CD4-positive, alpha-beta T cell treated with Interleukin-1 beta for 1 hour (primary cell): ENCODE measurements around the gene PIK3C2A.
"Not testable (repeated sequence)": the region's sequence is repeated elsewhere in the genome, so short reads cannot be mapped to it uniquely, and the experiment has no call there.

Experiments used
- DNase-seq, 2 donors: peaks; one replicate each; pipeline ENCODE4 v3.0.0-alpha.2; 2020 to 2022

Gene PIK3C2A, protein sequence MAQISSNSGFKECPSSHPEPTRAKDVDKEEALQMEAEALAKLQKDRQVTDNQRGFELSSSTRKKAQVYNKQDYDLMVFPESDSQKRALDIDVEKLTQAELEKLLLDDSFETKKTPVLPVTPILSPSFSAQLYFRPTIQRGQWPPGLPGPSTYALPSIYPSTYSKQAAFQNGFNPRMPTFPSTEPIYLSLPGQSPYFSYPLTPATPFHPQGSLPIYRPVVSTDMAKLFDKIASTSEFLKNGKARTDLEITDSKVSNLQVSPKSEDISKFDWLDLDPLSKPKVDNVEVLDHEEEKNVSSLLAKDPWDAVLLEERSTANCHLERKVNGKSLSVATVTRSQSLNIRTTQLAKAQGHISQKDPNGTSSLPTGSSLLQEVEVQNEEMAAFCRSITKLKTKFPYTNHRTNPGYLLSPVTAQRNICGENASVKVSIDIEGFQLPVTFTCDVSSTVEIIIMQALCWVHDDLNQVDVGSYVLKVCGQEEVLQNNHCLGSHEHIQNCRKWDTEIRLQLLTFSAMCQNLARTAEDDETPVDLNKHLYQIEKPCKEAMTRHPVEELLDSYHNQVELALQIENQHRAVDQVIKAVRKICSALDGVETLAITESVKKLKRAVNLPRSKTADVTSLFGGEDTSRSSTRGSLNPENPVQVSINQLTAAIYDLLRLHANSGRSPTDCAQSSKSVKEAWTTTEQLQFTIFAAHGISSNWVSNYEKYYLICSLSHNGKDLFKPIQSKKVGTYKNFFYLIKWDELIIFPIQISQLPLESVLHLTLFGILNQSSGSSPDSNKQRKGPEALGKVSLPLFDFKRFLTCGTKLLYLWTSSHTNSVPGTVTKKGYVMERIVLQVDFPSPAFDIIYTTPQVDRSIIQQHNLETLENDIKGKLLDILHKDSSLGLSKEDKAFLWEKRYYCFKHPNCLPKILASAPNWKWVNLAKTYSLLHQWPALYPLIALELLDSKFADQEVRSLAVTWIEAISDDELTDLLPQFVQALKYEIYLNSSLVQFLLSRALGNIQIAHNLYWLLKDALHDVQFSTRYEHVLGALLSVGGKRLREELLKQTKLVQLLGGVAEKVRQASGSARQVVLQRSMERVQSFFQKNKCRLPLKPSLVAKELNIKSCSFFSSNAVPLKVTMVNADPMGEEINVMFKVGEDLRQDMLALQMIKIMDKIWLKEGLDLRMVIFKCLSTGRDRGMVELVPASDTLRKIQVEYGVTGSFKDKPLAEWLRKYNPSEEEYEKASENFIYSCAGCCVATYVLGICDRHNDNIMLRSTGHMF (N-terminal part only)

DNA sequence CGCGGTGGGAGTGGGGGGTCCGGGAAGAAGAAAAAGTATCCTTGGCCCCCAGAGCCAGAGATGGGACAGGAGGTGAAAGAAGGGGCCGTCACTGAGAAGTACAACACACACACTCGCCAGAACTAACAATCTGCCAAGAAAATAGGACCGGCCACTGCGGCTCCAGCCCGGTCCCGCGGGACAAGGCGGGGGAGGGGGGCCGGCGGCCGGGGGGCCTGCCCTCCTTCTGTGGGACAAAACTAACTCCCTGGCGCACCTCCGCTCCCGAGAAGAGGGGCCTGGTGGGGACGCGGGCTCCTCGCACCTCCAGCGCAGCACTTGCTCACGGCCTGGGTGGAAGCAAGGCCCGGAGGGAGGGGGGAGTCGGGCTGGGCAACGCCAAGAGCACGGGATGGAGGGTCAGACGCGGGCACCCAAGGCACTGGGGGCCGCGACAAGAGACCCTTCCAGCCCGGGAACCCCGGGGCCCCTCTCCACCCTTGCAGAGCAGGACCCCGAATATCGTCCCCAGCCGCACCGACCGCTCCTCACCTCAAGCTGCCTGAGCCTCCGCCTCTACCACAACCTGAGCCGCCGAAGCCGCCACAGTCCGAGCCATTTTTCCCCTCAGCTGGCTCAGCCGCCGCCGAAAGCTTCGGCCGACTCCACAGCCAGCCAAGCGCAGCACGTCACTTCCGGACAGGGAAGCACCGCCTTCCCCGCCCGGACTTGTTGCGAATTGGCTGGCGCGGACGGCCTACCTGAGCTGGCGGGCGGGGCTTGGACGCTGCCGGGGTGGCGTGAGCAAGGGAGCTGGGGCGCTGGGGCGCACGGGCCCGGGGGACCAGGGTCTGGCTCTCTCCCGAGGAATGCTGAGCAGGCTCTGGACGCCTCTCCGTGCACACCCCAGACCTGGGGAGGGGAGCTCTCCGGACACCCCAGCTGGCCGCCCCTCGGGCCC is at the start of gene PIK3C2A:
Gene PIK3C2A, minus strand, starts transcription at position 670 of the 940 bp plus-strand sequence. CDS start 38,245 bp downstream, outside the sequence.
- DNase-seq = peak; percentile 93 to 94

DNA sequence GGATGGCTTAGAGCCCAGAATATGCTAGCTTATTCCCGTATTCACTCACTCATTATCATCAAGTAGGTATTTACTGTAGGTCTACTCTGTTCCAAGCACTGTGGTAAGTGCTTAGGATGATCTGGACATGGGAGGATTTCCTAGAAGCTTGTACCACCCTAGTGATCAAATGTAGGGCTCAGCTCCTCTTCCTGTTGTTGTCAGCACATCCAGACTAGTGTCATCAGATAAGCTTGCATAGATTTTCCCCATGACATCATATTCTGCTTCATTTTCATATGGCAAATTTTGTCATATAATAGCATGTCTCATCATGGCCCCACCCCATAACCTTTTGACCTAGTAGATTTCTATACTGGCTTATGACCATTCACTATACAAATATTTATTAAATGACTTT is 49.4 kb upstream of the PIK3C2A start:
- DNase-seq = no peak

DNA sequence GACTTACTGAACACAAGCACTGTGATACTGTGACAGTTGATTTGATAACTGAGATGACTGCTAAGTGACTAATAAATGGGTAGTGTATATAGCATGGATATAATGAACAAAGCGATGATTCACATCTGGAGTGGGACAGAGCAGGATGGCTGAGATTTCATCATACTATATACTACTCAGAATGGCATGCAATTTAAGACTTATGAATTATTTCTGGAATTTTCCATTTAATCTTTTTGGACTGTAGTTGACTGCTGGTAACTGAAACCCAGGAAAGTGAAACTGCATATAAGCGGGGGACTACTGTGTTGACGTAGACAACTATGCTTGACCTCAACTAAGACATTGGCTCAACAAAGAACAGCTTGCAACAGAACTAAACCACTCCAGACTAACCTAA is 48.7 kb upstream of the PIK3C2A start:
- DNase-seq = no peak

DNA sequence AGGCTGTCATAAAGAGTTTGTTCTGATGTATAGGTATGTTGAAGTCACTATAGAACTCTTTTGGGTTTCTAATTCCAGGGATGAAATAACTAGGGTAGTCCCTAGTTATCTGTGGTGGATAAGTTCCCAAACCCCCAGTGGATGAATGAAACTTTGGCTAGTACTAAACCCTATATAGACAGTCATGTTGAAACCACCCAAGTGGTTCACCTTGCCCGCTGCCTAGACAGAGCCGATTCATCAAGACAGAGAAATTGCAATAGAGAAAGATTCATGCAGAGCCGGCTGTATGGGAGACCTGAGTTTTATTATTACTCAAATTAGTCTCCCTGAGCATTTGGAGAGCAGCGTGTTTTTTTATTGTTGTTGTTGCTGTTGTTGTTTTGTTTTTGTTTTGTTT is 44.9 kb upstream of the PIK3C2A start:
- DNase-seq = no peak

DNA sequence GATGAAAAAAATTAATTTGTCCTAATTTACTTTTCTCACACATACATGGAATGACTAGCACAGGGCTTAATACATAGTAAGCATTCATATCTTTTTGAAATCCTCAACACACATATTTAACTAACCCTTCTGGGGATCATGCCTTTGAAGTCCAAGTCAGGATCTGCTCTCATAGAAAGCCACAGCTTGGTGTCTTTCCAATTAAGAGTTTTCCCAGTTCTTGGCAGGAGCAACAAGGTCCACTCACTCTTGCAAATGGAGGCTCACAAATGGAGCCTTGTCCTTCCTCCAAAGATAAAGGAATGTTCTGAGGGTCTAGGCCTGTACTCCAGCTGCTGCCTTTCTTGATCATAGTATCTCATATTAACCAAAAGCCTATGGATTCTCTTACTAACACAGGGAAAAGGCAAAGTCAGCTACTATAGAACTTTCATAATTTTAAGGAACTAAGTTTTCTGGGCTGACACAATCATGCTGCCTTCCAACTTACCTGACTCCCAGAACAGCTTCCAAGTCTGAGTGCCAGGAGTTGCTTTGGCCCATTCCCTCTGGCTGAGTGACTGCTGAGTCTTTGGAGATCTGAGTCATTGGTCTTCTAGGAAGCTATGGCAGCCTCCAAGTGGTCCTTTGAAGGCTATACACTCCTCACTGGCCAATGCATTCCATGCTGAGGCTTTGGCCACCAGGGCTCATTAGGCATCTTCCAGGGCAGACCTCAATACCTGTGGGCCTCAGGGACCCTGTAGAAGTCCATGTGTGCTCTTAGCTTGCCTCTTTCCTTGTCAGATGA is 43.0 kb upstream of the PIK3C2A start:
- no peak for DNase-seq

DNA sequence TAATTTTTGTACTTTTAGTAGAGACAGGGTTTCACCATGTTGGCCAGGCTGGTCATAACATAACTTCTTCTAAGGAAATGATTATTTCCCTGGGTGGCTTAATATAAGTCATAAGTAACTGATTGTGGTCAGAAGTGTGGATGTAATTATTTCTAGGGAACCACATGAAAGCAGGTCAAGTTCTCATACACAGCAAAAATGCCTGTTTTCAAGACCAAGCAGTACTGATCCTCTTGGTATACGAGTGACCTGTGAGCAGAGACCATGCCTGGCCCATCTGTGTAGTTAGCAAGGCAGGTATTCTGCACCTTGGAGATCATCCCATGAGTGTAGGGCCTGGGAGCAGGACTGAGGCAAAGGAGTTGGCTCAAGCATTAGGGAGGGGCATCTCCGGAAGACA is 36.3 kb upstream of the PIK3C2A start:
- DNase-seq = no peak

DNA sequence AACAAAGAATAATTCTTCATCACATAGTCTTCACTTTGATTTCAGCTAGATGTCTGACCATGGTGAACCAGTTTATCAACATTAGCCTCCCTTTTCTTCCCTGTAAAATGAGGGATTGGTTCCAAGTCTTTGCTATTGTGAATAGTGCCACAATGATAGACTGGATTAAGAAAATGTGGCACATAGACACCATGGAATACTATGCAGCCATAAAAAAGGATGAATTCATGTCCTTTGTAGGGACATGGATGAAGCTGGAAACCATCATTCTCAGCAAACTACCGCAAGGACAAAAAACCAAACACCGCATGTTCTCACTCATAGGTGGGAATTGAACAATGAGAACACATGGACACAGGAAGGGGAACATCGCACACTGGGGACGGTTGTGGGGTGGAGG is 35.2 kb upstream of the PIK3C2A start:
- not testable (repeated sequence) for DNase-seq

DNA sequence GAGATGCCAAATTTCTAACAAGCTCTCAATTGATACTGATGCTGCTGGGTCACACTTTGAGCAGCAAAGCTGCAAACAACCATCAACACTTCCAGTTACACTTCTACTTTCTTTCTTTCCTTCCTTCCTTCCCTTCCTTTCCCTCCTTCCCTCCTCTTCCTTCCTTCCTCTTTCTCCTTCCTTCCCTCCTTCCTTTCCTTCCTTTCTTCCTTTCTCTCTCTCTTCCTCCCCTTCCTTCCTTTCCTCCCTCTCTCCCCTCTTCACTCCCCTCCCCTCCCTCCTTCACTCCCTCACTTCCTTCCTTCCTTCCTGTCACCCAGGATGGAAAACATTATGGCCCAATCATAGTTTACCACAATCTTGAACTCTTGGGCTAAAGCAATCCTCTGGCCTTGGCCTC is 33.0 kb upstream of the PIK3C2A start:
- DNase-seq = no peak

DNA sequence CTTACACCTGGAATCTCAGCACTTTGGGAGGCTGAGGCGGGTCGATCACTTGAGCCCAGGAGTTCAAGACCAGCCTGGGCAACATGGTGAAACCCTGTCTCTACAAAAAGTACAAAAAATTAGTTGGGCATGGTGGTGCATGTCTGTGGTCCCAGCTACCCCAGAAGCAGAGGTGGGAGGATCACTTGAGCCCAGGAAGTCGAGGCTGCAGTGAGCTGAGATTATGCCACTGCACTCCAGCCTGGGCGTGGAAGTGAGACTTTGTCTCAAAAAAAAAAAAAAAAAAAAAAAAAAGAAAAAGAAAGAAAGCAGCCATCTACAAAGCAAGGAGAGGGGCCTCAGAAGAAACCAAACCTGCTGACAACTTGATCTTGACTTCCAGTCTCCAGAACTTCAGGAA is 32.1 kb upstream of the PIK3C2A start:
- DNase-seq = not testable (repeated sequence)

DNA sequence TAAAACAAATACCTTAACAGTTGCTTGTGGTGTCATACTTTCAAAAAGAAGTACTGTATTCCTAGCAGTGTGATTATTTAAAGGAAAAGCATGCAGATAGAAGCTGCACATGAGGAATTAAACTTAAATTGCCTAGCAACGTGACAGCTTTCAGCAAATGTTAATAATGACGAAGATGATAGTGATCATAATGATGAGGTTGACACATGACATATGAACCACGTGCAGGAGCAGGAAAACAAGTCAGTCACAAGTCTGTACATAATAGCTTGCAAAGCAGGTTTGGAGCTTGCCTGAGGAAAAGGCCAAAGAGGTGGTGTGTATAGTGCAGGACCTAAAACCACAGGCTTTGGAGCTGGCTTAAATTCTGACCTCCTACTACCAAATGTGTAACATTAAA is 30.6 kb upstream of the PIK3C2A start:
- no peak for DNase-seq

DNA sequence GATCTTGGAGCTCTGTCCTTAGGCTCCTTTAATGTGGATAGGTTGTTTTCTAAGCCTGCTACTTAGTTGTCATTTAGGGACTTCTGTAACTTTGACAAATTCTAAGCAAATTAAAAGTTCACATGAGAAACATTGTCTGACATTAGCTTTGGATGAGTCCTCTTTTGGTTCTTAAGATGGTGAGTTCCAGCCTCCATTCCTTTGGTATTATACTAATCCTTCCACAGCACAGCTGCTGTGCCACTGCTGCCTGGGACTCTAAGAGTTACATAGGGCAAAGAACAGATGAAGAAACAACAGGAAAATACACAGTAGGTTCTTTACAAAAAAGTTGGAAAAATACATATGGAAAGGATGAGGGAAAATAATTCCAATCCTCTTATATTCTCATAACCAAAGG is 25.3 kb upstream of the PIK3C2A start:
- no peak for DNase-seq

DNA sequence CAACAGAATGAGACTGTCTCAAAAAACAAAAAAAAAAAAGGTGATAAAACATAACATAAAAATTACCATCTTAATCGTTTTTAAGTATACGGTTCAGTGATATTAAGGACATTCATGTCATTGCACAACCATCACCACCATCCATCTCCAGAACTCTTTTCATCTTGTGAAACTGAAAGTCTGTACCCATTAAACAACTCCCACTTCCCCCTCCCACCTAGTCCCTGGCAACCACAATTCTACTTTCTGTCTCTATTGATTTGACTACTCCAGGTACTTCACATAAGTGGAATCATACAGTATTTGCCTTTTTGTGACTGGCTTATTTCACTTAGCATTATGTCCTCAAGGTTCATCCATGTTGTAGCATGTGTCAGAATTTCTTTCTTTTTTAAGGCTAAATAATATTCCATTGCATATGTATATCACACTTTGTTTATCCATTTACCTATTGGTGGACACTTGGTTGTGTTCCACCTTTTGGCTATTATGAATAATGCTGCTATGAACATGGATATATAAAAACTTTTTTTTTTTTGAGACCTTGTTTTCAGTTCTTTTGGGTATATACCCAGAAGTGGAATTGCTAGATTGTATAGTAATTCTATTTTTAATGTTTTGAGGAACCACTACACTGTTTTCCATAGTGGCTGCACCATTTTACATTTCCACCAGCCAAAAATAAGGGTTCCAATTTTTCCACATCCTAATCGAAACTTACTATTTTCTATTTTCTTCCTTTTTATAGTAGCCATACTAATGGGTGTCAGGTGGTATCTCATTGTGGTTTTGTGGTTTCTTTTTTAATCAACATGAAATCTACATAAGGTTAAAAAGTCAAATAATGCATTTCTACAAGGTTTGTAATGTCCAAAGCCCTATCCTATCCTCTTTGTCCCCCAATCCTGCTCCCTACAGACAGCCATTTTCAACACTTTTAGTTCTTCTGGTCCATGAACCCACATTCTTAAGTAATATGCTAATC is 23.4 kb upstream of the PIK3C2A start:
- peak in 1 of 2 donors; percentile 36 for DNase-seq

DNA sequence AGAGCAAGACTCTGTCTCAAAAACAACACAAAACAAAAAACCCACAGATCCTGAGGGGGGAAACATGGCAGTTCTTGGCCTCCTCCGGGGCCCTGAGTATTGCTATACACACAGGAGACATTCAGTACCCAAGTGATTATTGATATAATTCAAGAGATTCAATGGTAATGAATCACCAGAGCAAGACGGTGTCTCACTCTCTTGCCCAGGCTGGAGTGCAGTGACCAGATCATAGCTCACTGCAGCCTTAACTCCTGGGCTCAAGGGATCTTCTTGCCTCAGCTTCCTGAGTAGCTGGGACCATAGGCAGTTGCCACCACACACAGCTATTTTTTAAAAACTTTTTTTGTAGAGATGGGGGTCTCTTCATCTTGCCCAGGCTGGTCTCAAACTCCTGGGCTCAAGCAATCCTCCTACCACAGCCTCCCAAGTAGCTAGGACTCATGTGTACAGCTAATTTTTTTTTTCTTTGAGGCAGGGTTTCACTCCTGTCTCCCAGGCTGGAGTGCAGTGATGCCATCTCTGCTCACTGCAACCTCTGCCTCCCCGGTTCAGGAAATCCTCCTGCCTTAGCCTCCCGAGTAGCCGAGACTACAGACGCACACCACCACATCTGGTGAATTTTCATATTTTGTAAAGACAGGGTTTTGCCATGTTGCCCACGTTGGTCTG is 21.8 kb upstream of the PIK3C2A start:
- DNase-seq = no peak

DNA sequence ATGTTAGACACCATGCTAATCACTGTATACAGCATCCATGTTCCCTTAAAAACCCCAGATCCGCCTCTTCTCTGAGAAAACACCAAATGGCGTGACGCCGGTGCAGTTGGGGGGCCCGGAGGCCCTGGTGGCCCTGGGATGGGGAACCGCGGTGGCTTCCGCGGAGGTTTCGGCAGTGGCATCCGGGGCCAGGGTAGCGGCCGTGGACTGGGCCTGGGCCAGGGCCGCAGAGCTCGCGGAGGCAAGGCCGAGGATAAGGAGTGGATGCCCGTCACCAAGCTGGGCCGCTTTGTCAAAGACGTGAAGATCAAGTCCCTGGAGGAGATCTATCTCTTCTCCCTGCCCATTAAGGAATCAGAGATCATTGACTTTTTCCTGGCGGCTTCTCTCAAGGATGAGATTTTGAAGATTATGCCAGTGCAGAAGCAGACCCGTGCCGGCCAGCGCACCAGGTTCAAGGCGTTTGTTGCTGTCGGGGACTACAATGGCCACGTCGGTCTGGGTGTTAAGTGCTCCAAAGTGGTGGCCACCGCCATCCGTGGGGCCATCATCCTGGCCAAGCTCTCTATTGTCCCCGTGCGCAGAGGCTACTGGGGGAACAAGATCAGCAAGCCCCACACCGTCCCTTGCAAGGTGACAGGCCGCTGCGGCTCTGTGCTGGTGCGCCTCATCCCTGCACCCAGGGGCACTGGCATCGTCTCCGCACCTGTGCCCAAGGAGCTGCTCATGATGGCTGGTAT is 20.6 kb upstream of the PIK3C2A start:
- DNase-seq = not testable (repeated sequence)

DNA sequence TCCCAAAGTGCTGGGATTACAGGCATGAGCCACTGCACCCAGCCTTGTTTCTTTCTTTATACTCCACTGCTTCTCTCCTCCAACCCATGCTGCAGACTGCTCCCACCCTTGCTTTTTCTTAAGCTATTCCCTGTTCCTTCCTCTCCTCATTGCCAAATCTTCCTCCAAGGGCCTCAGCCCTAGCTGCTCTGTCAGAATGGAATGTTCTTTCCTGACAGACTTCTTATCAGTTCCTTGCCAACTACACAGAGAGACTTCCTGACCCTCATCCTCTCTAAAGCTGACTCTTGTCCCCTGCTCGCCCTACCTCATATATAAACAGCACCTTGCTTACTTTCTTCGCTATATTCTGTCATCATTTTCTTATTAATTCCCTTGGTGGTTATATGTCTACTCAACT is 16.9 kb upstream of the PIK3C2A start:
- DNase-seq = no peak

DNA sequence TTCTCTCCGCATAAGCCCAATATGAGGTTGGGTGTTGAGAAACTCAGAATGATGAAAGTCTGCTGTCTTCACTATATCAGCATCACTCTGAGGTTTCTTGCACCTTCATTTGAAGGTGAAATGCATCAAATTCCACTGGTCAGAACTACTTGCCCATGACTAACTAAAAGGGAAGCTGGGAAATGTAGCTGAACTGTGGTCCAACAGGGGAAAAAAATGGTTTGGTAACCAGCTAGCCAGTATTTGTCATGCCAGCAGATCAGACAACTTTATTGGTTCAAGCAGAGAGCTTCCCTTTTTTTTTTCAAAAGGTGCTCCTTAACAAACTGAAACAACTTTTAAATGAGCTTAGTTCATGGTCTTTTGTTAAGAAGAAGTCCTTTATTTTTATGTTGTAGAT is 14.2 kb upstream of the PIK3C2A start:
- DNase-seq = no peak

DNA sequence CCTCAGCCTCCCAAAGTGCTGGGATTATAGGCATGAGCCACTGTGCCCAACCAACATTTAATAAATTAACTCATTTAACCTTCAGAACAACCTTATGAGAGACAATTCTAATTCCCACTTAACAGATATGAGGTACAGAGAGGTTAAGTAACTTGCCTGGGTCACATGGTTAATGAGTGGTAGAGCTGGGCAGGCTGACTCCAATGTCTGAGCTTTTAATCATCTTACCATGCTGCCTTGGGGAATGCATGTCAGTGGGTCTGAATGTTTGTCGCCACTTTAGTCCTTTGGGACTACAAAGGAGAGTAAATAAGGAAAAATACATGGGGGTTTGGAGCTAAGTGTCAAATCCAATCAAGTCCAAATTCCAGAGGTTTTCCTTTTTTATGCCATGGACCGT is 11.2 kb upstream of the PIK3C2A start:
- DNase-seq = no peak

DNA sequence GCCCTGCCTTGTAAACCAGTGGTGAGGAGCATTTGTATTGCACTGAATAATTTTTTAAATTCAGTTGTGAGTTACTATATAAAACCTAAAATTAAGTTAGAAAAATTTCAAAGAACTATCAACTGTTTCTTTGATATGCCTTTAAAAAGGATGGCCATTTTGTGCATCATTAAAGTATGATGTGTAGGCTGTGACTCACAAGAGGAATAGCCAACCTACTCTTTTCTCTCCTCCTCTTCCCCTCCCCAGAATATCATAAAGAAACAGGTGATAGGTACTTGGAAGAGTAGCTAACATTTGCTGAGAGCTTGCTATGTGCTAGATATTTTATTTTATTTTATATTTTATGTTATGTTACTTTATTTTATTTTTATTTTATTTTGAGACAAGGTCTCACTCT is 10.6 kb upstream of the PIK3C2A start:
- no peak for DNase-seq

DNA sequence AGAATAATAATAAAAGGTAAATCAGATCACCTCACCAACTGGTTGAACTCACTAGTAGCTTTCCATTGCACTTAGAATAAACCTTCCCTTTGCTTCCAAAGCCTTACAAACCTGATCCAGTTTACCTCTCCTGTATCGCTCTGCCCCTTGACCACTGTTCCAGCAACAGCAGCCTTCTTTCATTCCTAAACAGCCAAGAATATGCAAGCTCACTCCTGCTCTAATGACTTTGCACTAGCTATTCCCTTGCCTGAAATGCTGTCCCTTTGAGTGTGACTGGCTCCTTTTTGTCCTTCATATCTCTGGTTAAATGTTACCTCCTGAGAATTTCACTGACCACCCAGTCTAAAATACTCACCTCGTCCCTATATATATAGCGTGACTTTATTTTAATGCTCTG is 9.6 kb upstream of the PIK3C2A start:
- DNase-seq = no peak
